Neutrophil (primary cell): ENCODE results near the gene PTPN23.

Experiments used
- H3K27ac ChIP-seq: fragments of 200-600 bp; sonication (generic); 2 replicates; pipeline ENCODE4 v1.5.1; 2016; ENCODE audit warnings: mild to moderate bottlenecking, moderate library complexity
- H3K27me3 ChIP-seq: fragments of 200-600 bp; sonication (generic); 2 replicates; pipeline ENCODE4 v1.6.0; 2016; ENCODE audit warnings: mild to moderate bottlenecking
- H3K36me3 ChIP-seq: fragments of 200-600 bp; sonication (generic); 2 replicates; pipeline ENCODE4 v1.5.1; 2017
- H3K4me1 ChIP-seq, 2 experiments: fragments of 200-600 bp in 1 of 2; sonication (generic) in 1 of 2; 1 replicate in 1 of 2; 2 replicates in 1 of 2; pipeline versions ENCODE4 v1.5.1 to v1.6.1; 2013 to 2016; ENCODE audit warnings: low read depth in 1 of 2, low read length in 1 of 2, mild to moderate bottlenecking in 1 of 2, moderate library complexity in 1 of 2; ENCODE audit not compliant: control insufficient read depth in 1 of 2, insufficient read depth in 1 of 2
- H3K4me3 ChIP-seq, 2 experiments: fragments of 200-600 bp in 1 of 2; sonication (generic) in 1 of 2; 1 replicate in 1 of 2; 2 replicates in 1 of 2; pipeline ENCODE4 v1.5.1; 2013 to 2016; ENCODE audit warnings: low read depth in 1 of 2, low read length in 1 of 2, mild to moderate bottlenecking in 1 of 2, moderate library complexity in 1 of 2
- H3K9me3 ChIP-seq: fragments of 200-600 bp; sonication (generic); 2 replicates; pipeline ENCODE4 v1.5.1; 2016
- TF ChIP-seq, protein P1 (sequence below): fragments of 200-600 bp; sonication (generic); IDR thresholded peaks from 2 replicates; pipeline ENCODE4 v1.5.1; 2016; ENCODE audit warnings: antibody characterized with exemption

The PTPN23 gene

DNA sequence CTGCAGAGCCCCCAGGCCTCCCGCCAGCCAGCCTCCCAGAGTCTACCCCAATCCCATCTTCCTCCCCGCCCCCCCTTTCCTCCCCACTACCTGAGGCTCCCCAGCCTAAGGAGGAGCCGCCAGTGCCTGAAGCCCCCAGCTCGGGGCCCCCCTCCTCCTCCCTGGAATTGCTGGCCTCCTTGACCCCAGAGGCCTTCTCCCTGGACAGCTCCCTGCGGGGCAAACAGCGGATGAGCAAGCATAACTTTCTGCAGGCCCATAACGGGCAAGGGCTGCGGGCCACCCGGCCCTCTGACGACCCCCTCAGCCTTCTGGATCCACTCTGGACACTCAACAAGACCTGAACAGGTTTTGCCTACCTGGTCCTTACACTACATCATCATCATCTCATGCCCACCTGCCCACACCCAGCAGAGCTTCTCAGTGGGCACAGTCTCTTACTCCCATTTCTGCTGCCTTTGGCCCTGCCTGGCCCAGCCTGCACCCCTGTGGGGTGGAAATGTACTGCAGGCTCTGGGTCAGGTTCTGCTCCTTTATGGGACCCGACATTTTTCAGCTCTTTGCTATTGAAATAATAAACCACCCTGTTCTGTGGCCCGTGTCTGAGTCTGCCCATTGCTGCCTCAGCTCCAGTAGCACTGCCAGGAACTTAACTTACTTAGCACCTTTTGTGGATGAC lies 32.2 kb downstream of the PTPN23 start:
- Histone ChIP-seq H3K27ac (no peak overlapping the region), H3K9me3 (no peaks in the 10 kb centered on the region), H3K4me1 (no peaks in the 10 kb centered on the region), H3K36me3 (peaks cover 95% of the 10 kb centered on the region), H3K4me3 (no peak overlapping the region), H3K27me3 (no peaks in the 10 kb centered on the region)
- TF ChIP-seq, protein P1, sequence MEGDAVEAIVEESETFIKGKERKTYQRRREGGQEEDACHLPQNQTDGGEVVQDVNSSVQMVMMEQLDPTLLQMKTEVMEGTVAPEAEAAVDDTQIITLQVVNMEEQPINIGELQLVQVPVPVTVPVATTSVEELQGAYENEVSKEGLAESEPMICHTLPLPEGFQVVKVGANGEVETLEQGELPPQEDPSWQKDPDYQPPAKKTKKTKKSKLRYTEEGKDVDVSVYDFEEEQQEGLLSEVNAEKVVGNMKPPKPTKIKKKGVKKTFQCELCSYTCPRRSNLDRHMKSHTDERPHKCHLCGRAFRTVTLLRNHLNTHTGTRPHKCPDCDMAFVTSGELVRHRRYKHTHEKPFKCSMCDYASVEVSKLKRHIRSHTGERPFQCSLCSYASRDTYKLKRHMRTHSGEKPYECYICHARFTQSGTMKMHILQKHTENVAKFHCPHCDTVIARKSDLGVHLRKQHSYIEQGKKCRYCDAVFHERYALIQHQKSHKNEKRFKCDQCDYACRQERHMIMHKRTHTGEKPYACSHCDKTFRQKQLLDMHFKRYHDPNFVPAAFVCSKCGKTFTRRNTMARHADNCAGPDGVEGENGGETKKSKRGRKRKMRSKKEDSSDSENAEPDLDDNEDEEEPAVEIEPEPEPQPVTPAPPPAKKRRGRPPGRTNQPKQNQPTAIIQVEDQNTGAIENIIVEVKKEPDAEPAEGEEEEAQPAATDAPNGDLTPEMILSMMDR = no peak

DNA sequence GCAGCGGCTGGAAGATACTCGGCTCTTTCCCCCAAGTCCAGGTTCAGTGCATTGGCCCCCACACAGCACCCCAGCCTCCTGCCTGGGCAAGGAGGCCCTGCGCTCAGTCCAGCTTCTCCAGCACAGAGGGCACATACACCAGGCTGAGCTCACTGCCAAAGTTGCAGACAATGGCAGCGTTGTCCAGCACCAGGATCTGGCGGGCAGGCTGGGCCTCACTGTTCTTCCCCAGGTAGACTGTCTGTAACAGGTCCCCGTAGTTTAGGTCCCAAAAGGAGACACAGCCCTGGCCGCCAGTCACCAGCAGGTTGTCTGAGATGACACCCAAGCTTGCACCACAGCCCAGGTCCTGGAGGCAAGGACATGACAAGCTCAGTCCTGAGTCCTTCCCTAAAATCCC lies 32.9 kb downstream of the PTPN23 start:
- Histone ChIP-seq H3K36me3 (peaks cover 95% of the 10 kb centered on the region), H3K4me3 (no peak overlapping the region), H3K27ac (no peak overlapping the region), H3K9me3 (no peaks in the 10 kb centered on the region), H3K4me1 (peaks cover 1 to 3% of the 10 kb centered on the region in 2 experiments), H3K27me3 (no peaks in the 10 kb centered on the region)
- TF ChIP-seq, protein P1 = no peak

DNA sequence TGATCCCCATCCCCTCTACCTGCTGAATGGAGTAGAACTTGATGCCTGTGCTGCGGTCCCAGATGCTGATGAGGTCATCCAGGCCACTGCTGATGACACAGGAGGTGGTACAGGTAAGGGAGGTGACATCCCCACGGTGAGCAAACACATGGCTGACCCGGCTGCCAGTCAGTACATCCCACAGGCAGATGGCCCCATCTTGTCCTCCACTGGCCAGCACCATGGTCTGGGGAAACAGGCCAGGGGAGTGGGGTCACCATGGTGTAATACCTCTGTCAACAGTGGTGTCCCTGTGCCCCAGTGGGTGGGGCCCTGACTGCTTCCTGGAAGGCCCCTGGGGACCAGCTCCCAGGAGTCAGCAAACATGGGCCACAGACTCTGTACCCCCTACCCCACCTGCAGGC lies 33.3 kb downstream of the PTPN23 start:
- Histone ChIP-seq H3K4me1 (peaks cover 6 to 7% of the 10 kb centered on the region in 2 experiments), H3K36me3 (peaks cover 95% of the 10 kb centered on the region), H3K27me3 (no peaks in the 10 kb centered on the region), H3K4me3 (no peak overlapping the region), H3K9me3 (no peaks in the 10 kb centered on the region), H3K27ac (no peak overlapping the region)
- TF ChIP-seq, protein P1 = no peak

DNA sequence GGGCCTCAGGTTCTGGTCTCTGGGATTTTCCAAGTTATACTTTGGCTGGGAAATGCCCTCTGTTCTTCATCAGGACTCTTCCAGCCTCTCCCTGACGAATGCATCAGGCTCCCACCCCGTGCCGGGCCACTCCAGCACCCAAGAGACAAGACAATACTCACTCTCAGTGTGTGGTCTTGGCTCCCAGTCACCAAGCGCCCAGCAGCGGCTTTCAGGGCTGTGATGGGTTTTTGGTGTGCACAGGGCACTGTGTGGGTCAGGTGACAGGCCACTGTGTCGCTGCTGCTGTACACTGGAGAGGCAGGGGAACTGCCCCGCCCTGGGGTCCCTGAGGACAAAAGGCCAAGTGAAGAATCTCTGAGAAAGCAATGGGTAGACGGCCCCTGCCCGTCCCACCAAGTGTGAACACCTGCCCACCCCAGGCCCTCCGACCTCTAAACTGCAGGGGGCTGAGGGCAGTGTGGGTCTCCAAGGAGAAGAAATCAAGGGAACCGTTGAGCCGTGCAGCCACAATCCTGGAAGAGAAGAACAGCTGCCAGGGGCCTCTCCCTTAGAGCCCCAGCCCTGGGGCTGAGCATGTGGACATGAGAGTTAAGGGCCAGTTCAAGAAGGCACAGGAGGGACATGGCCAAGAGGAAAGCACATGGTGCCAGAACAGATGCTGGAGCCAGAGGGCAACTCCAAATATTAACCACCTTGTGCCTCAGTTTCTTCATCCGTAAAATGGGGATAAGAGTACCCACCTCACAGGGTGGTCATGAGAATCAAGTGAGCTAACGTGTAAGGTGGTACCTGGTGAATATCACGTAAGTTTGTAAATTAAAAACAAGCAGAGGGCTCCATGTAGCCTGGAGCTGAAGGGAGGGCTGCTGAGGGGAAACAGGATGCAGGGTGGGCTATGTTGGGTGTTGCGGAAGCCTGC lies 34.1 kb downstream of the PTPN23 start:
- TF ChIP-seq, protein P1 = no peak
- no peak overlapping the region for H3K27ac ChIP-seq

DNA sequence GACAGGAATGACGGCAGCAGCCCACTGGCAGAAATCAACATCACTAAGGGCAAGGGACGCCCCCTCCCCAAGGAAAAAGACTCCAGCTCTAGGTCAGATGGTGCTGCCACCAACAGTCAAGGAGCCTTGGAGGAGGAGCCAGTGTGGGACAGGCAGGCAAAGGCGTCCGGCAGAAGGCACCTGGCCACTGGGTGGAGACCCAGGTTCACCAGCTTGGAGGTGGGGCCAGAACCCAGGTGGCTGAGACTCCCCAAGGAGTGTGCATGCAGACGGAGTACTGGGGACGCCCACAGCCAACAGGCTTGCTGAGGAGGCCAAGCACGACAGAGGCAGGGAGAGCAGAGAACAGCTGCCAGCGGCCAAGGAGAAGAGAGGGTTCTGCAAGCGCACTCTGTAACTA lies 35.2 kb downstream of the PTPN23 start:
- TF ChIP-seq, protein P1 = no peak
- Histone ChIP-seq H3K27ac (no peak overlapping the region), H3K36me3 (peaks cover 93% of the 10 kb centered on the region), H3K9me3 (no peaks in the 10 kb centered on the region), H3K4me1 (peaks cover 17% of the 10 kb centered on the region in 2 experiments), H3K27me3 (no peaks in the 10 kb centered on the region), H3K4me3 (no peak overlapping the region)

More for the DNA sequence above, 34.1 kb downstream of the PTPN23 start:
- H3K4me1 ChIP-seq = peaks cover 12% of the 10 kb centered on the region in 2 experiments
- no peaks in the 10 kb centered on the region for H3K27me3 ChIP-seq
- H3K9me3 ChIP-seq = no peaks in the 10 kb centered on the region
- H3K4me3 ChIP-seq = no peak overlapping the region
- peaks cover 95% of the 10 kb centered on the region for H3K36me3 ChIP-seq
